Muscle of arm (tissue), 12 donors: ENCODE results near the gene NBPF3. TPM values are rescaled to one million over a fixed set of nuclear protein-coding genes. Genes with fewer than 3 reads are reported as not detected.
"Not testable (repeated sequence)": the region's sequence is repeated elsewhere in the genome, so short reads cannot be mapped to it uniquely, and the experiment has no call there.

ENCODE experiments used
- DNase-seq: peaks from one replicate; pipeline ENCODE4 v3.0.0-alpha.2; 2013
- polyA plus RNA-seq, 12 donors: library from polyadenylated mRNA; unstranded; fragments of 120-200 nt; gene quantifications; one replicate each; pipeline ENCODE4 v1.2.1, GENCODE V29; 2013; ENCODE audit not compliant: insufficient read length in 12 of 12

Gene NBPF3
- polyA plus RNA-seq, 12 donors = 4.6 to 15.5 (median 8.9) TPM; not detected in 2

- no peak for DNase-seq
Observed at GRCh38 chr1:21517660-21518480, 77.9 kb downstream of the NBPF3 start.

- DNase-seq = no peak
Observed at GRCh38 chr1:21518774-21519455, 79.0 kb downstream of the NBPF3 start.

- not testable (repeated sequence) for DNase-seq
Observed at GRCh38 chr1:21519486-21520070, 79.6 kb downstream of the NBPF3 start.

- no peak for DNase-seq
Observed at GRCh38 chr1:21520899-21521716, 81.2 kb downstream of the NBPF3 start.

GRCh38 chr1:21521717-21522060, 81.8 kb downstream of the NBPF3 start:
- no peak for DNase-seq

- no peak for DNase-seq
Observed at GRCh38 chr1:21522525-21523038, 82.6 kb downstream of the NBPF3 start.

- DNase-seq = no peak
Observed at GRCh38 chr1:21523297-21523813, 83.4 kb downstream of the NBPF3 start.

- DNase-seq = no peak
Observed at GRCh38 chr1:21524220-21524619, 84.3 kb downstream of the NBPF3 start.

GRCh38 chr1:21524686-21525339, 84.9 kb downstream of the NBPF3 start:
- no peak for DNase-seq

GRCh38 chr1:21525340-21525717, 85.4 kb downstream of the NBPF3 start:
- DNase-seq = no peak

GRCh38 chr1:21526441-21526840, 86.5 kb downstream of the NBPF3 start:
- DNase-seq = no peak

- no peak for DNase-seq
Observed at GRCh38 chr1:21530368-21531016, 90.6 kb downstream of the NBPF3 start.

GRCh38 chr1:21531241-21531640, 91.3 kb downstream of the NBPF3 start:
- DNase-seq = no peak

- no peak for DNase-seq
Observed at GRCh38 chr1:21532496-21532895, 92.6 kb downstream of the NBPF3 start.

- DNase-seq = no peak
Observed at GRCh38 chr1:21532992-21533534, 93.1 kb downstream of the NBPF3 start.

GRCh38 chr1:21534146-21534545, 94.2 kb downstream of the NBPF3 start:
- no peak for DNase-seq
